ENCODE results near the gene DUS4L.
A peak's percentile ranks its signal among the peaks of the same experiment; 100 is the strongest.
"Not testable (repeated sequence)": the region's sequence is repeated elsewhere in the genome, so short reads cannot be mapped to it uniquely, and the experiment has no call there.

DUS4L gene, protein sequence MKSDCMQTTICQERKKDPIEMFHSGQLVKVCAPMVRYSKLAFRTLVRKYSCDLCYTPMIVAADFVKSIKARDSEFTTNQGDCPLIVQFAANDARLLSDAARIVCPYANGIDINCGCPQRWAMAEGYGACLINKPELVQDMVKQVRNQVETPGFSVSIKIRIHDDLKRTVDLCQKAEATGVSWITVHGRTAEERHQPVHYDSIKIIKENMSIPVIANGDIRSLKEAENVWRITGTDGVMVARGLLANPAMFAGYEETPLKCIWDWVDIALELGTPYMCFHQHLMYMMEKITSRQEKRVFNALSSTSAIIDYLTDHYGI

DNA sequence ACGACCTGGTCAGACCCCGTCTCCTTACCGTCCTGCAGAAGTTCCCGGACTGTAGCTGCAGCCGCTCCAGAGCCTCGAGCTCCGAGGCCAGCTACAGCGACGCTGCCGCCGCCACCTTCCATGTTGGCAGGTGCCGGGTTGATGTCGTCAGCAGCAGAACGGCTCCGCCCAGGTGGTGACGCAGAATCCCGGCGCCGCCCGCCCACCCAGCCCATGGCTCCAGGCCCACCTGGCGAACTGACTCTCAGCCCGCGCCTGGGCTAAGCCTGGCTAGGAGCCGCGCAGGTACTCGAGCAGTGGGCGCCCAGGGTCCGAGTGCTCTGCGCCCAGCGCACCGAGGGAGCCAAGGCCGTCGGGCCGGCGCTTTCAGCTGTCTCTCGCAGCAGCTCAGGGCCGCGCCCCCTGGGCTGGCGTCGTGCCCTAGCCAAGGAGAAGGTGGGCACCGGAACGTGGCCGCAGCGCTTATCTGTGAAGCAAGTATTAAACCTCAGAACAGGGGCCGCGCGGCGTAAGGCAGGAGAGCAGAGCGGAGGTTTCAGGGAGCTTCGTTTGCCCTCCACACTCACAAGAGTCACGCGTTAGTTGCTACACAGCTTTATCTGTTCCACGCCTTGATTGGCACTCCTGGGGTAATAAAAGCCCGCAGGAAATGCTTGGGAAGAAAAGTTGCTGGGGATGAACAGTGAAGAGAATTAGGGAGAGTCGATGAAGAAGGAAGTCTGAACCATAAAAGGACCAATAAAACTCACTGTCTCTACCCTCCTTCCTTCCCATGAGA is at the start of gene DUS4L, which contains the start of gene COG5:
DUS4L (plus strand) TSS at position 197 of the 778 bp plus-strand sequence. CDS start 3,100 bp downstream, outside the sequence.
COG5 (minus strand) TSS at position 146 of the 778 bp plus-strand sequence; CDS start at position 122, 24 bp downstream.
- DNase-seq, result peak; percentile 92

GRCh38 chr7:107526672-107527071 is 37.1 kb upstream of the DUS4L start:
- DNase-seq, result no peak

DNA sequence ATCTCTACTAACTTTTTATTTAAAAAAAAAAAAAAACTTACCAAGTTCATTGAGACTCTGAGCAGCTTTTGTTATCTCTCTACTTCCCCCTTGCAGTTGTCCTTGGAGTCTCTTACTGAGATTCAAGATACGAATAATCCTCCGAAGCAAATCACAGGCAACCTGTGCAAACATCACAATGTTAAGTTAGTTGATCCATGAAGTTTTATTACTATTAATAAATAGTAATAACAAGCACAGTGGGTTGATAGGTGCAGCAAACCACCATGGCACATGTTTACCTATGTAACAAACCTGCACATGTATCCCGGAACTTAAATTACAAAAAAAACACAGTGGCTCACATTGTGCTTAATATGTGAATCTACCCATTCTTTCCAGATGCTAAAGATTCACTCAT is 36.6 kb upstream of the DUS4L start:
- DNase-seq, result no peak

- no peak for DNase-seq
Observed at GRCh38 chr7:107528461-107528860, 35.3 kb upstream of the DUS4L start.

GRCh38 chr7:107530751-107531150 is 33.0 kb upstream of the DUS4L start:
- no peak for DNase-seq

DNA sequence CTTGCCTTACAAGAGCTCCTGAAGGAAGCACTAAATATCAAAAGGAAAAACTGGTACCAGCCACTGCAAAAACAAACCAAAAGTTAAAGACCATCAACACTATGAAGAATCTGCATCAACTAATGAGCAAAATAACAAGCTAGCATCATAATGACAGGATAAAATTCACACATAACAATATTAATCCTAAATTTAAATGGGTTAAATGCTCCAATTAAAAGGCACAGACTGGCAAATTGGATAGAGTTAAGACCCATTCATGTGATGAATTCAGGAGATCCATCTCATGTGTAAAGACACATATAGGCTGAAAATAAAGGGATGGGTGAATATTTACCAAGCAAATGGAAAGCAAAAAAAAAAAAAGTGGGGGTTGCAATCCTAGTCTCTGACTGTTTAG is 29.6 kb upstream of the DUS4L start:
- no peak for DNase-seq

GRCh38 chr7:107537228-107537627 is 26.5 kb upstream of the DUS4L start:
- DNase-seq, result not testable (repeated sequence)

- DNase-seq, result peak; percentile 85
Observed at GRCh38 chr7:107538001-107538400, 25.8 kb upstream of the DUS4L start.

GRCh38 chr7:107543338-107543993 is 20.3 kb upstream of the DUS4L start:
- no peak for DNase-seq

GRCh38 chr7:107544848-107545591 is 18.8 kb upstream of the DUS4L start:
- DNase-seq, result no peak

DNA sequence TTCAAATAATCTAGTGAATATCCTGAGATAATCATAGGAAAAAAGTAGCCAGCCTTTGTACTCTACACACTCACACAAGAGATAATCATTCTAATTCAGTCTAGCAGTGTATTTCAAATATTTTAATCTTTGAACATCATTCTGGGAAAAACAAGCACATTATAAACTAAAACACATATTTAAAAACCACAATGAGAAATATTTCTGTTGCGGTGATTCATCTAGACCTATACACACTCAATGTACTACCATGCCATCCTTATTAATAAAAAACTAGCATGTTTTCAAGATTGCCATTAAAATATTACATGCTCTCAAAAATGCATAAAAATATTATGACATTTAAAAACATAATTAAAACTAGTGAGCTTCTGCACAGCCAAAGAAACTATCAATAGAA is 11.8 kb upstream of the DUS4L start:
- DNase-seq, result no peak

DNA sequence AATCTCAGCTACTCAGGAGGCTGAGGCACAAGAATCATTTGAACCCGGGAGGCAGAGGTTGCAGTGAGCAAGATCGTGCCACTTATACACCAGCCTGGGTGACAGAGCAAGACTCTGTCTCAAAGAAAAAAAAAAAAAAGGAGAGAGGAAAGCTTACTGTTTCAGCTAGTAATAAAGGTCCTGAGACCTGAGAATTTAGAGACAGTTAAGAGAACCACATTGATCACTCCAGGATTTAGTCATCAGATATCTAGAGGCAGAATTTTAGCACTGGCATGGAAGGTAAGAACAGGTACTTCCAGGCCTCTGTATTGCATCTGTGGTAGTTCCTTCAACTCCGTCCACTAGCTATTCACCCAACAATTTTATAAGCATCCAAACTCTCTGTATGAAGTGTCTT is 7.9 kb upstream of the DUS4L start:
- no peak for DNase-seq

- no peak for DNase-seq
Observed at GRCh38 chr7:107559864-107560263, 3.9 kb upstream of the DUS4L start.

DNA sequence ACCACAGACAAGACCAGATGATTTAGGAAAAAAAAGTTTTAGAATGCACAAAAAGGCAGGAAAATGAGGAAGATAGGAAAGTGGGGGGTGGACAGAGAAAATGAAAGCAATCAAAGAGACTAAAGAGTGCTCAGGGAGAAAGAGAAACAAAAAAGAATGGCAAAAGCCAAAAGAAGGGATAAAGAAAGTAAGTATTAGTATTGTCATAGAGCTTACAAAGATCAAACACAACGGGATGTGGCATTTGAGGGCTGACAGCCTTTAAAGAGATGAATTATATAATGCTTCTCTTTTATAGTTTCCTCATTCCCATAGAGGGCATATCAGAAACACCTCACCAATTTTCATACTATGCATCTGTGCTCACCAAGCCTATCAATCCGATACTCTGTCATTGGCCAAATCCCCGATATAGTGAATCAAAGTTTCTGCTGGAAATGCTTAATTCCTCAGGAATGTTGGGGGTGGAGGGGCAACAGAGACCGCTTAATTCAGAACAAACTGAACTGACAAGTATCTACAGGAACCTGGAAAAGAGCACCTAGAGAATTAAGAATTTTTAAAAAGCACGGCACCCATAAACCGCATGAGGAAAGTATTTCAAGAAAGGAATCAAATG is 2.8 kb upstream of the DUS4L start:
- DNase-seq, result no peak

GRCh38 chr7:107563081-107563774 is 543 bp upstream of the DUS4L start:
- DNase-seq, result peak; percentile 79

GRCh38 chr7:107564553-107565298 is 955 bp downstream of the DUS4L start:
- no peak for DNase-seq

GRCh38 chr7:107570298-107570697 is 6.5 kb downstream of the DUS4L start:
- DNase-seq, result no peak

- DNase-seq, result no peak
Observed at GRCh38 chr7:107573537-107573936, 9.8 kb downstream of the DUS4L start.

DNA sequence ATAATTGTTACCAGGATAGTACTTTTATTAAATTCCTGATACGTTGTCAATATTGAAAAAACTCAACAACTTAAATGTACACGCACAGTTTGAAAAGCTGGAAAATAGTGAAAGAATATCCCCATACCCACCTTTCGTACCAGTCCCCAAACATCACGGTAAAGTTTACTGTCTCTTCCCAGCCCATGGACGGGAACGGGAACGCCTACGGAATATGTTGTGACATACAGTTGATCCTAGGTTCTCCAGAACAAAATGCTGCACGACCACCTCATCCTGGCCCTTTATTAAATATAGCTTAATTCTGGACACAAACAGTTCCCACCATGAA is 15.7 kb downstream of the DUS4L start:
- no peak for DNase-seq

DNA sequence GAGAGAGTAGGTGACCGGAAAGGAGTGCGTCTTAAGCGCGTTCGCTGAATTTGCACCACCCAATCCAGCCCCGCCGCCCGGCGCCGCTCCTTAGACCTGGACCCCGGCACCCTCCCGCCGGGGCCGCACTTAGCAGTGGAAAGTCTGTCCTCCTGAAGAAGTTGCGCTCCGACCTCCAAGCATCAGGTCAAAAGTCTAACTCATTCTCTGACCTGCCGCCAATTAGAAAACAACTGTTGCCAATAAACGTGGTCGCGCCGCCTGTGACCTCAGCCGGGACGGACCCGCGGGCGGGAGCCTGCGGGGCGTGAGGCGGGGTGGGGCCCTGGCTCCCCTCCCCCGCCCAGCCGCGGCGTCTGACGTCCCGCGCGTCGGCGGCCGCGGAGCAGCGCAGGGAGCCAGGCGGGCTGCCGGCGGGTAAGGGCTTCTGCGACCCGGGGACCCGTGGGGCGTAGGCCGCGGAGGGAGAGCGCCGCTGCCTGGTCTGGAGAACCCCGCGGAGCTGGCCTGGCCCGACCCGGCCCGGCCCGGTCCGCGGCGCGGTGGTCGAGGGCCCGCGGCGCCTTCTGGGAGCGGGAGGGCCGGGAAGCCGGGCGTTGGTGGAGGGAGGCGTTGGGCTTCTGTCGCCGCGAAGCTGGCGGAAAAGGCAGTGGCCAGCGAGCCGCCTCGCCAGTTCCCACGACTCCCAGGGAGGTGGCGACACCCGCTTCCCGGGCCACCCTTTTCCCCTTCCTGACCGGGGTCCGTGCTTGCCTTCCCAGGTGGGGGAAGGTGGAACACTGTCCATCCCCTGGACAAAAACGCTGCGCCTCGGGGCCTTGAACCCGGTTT is 16.3 kb downstream of the DUS4L start, which contains the start of gene BCAP29:
BCAP29 (plus strand) TSS at position 362 of the 831 bp plus-strand sequence. CDS start 527 bp downstream, outside the sequence.
- DNase-seq, result peak; percentile 84
